Renal cortical epithelial cell (primary cell): ENCODE measurements around the gene LIN7A. TPM values are rescaled to one million over a fixed set of nuclear protein-coding genes. Genes with fewer than 3 reads are reported as not detected.

Experiments
- DNase-seq: peaks from one replicate; pipeline ENCODE4 v3.0.0-alpha.2; 2011; ENCODE audit warnings: low read depth
- total RNA-seq: library from RNA; depleted of rRNA; stranded (reverse); fragments of >200 nt; gene quantifications from 2 replicates; pipeline ENCODE4 v1.2.3, GENCODE V29; 2014

Gene LIN7A
- total RNA-seq, 1 donor from 2014 or later: 11.2 TPM

- no peak for DNase-seq
These were observed 77.5 kb downstream of the LIN7A start for GRCh38 chr12:80860206-80860605.

- no peak for DNase-seq
These were observed 79.4 kb downstream of the LIN7A start for GRCh38 chr12:80858356-80858755.

GRCh38 chr12:80857311-80857710 lies 80.4 kb downstream of the LIN7A start:
- DNase-seq: no peak

DNA sequence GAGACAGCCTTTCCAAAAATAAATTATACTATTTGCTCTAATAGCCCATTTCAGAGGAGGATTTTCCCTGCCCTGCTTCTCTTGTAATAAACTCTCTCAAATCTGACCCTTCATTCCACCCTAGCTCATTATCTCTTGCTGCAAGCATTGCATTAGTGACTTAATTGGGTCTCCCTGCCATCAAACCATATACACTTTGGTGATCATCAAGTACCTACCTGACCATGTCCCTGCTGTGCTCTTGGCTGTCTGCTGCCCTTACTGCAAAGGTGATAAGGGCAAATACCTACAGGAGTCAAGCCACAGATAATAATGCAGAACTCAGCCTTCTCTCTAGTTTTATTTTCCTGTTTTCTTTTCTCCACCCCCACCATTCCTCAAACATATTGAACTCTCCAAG lies 88.4 kb downstream of the LIN7A start:
- no peak for DNase-seq

DNA sequence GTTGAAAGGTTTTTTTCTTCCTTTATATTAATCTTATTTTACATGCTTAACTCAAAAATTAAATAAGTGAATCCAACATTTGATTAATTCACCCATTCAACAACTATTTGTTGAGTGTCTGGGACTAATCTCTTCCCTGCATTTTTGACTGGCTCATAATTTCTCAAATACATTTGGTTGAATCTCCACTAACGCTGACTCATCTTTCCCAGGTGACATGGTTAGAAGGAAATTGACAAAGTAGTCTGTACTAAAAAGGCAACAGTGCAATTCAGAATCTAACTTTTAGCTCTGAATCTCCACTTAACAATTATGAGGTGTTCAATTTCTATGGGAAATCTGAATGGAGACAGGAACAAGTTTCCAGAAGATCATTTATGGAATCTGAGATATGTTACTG lies 88.9 kb downstream of the LIN7A start:
- DNase-seq: no peak

DNA sequence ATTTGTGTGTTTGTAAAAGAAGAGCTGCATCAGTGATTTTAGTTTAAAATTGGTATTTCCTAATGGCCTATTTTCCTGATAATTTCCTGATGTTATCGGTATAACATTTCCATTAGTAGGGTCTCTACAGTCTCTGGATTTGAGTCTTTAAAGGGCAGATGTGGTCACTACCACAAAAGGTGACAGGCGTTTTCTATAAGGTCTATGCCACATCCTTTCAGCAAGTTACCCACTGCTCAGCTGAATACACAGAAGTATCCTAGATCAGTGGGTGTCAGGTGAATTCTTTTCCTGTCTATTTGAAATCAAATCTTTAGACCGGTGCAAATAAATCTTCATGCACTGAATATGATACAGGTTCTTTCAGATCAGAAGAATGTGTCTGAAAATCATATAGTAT lies 90.2 kb downstream of the LIN7A start:
- no peak for DNase-seq

DNA sequence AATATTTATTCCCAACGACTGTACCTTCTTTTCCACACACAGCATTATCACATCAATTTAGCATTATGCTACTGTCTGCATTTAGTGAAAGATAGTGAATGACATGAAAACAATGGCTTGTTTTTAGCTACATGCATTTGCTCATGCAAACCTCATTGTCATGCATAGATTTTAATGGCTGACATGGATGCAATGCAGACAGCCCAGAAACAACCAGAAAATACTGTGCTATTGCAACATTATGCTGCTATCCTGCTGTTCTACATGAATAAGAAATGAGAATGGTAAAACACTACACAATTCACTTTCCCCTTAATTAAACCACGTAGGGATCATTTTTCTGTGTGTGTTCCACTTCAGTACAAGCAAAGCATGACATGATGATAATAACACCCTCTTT lies 90.8 kb downstream of the LIN7A start:
- no peak for DNase-seq

- no peak for DNase-seq
These were observed 92.1 kb downstream of the LIN7A start for GRCh38 chr12:80845639-80846038.

DNA sequence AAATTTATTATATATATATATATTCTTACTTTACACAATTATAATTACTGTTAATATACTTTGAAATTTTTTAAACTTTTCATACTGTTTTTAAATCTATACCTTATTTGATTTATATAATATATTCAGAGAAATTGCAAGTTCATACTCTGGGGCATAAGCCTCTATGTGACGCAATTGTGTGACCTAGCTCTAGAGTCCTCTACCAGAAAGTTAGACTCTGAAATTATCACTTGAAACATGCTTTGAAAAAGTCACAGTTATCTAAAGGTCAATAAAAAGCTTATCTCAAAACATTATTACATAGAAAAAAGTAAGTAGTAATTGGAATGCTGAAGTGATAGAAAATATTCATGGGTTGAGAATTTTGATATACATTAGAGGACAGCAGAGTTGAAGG lies 93.8 kb downstream of the LIN7A start:
- no peak for DNase-seq

- DNase-seq: no peak
These were observed 99.0 kb downstream of the LIN7A start for GRCh38 chr12:80838708-80839107.

GRCh38 chr12:80838024-80838658 lies 99.6 kb downstream of the LIN7A start:
- DNase-seq: peak; percentile 32

DNA sequence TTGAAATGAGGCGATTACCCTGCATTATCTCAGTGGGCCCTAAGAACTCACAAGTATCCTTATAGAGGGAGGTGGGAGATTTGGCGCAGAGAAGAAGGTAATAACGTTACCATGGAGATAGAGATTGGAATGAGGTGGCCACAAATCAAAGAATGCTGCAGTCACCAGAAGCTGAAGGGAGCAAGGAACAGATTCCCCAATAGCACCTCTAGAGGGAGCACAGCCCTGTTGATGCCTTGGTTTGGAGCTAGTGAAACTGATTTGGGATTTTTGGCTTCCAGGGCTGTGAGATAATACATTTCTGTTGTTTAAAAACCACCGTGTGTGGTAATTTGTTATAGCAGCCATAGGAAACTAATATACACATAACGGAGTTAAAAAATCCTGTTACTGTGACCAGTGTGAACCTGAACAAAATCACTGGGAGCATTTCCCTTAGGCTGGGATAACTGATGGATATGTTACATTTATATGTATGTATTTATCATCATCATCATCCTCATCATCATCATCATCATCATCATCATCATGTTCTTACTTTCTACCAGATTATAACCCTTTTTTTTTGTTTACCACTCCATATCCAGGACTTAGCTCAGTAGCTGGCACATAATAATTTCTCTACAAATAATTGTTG lies 100.3 kb downstream of the LIN7A start:
- DNase-seq: peak; percentile 50

- no peak for DNase-seq
These were observed 103.0 kb downstream of the LIN7A start for GRCh38 chr12:80834724-80835123.

DNA sequence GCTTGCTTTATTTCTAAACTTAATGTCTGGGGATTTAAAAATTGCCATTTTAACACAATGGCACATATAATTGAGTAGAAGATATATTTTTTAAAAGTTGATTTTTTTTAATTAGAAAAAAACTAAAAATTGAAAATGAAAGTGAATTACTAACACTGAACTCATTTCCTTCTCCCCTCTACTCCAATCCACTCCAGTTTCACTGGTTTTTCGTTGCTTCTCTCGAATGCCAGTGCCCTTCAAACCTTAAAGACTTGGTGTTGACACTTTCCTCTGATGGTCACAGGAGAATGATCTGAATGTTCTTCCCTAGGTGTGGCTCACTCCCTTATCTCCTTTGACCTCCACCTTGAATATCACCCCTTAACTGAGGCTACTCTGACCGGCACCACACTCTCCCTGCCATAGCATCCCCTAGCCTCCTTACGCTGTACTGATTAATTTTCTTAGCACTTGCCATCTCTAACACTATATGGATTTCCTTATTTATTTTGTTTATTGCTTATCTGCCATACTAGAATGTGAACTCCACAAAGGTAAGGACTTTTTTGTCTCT lies 107.1 kb downstream of the LIN7A start:
- DNase-seq: no peak

GRCh38 chr12:80829767-80830166 lies 108.0 kb downstream of the LIN7A start:
- DNase-seq: peak; percentile 15

DNA sequence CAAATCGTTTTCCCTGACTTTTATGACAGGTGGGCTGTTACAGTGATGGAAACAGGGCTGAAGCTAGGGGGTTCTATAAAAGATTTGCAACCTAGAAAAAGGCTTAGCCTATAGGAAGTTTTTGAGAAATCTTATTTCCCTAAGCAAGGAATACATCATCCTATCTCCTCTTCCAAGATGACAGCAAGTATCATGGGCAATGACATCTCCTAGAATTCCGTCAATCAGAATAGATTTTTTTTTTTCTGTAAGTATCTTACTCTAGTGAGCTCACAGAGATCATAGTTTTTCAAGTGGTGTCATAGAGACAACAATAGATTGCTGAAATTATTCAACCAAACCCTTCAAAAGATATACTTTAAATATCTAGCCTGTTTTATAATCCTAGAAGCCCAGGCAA lies 112.2 kb downstream of the LIN7A start:
- DNase-seq: no peak

GRCh38 chr12:80823393-80823792 lies 114.3 kb downstream of the LIN7A start:
- no peak for DNase-seq

GRCh38 chr12:80821513-80822000 lies 116.2 kb downstream of the LIN7A start:
- no peak for DNase-seq

GRCh38 chr12:80818878-80819277 lies 118.9 kb downstream of the LIN7A start:
- DNase-seq: no peak

DNA sequence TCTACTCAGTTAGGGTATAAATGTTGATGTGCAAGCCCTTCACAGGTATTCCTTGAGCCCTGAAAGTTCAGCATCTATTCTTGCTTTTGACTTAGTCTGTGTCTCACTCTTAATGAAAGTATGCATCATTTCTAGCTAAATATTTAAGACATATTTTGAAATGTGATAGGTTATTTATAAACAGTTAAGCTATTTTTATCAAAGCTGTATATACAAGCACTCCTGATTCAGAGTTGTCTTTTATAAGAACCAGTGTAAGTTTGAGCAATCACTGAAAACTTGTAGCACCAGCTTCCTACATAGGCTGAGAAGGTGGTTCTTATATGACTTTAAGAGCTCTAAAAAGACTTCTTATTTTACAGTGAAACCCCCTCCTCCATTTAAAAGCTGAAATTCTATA lies 122.4 kb downstream of the LIN7A start:
- DNase-seq: no peak

DNA sequence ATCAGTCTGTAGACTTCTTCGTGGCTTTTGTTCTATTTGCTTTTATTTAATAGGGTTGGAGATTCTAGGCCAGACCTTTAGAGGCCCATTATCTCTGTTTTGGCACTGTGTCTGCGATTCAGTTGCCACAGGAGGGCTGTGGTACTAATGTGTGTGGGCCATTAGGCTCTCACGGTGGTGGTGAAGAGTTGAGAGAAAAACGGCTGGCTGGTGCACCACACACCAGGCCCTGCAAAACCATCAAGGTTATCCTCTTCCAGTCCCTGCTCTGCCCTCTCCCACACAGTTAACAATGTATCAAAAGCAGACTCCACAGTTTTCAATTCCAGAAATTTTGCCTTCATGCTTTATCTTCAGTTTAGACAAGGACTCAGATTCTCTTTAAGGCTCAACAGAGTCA lies 123.3 kb downstream of the LIN7A start:
- DNase-seq: no peak

GRCh38 chr12:80813820-80814219 lies 123.9 kb downstream of the LIN7A start:
- DNase-seq: no peak

GRCh38 chr12:80811957-80812708 lies 125.6 kb downstream of the LIN7A start:
- DNase-seq: no peak
